Breast epithelium (tissue), 4 donors: ENCODE measurements around the gene GCC2. TPM values are rescaled to one million over a fixed set of nuclear protein-coding genes. Genes with fewer than 3 reads are reported as not detected.

Experiments used
- DNase-seq, 2 donors: peaks; one replicate each; pipeline ENCODE4 v3.0.0-alpha.2; 2019; ENCODE audit warnings: low spot score in 2 of 2
- H3K27ac ChIP-seq, 2 donors: fragments of 200-600 bp; sonication (generic) in 1 of 2; one replicate each; pipeline ENCODE4 v1.5.1; 2016 to 2019; ENCODE audit warnings: mild to moderate bottlenecking in 1 of 2
- H3K27me3 ChIP-seq, 2 donors: fragments of 200-600 bp; sonication (generic) in 1 of 2; one replicate each; pipeline versions ENCODE4 v1.5.1 to v1.6.0; 2017 to 2019; ENCODE audit warnings: control low read depth in 1 of 2, mild to moderate bottlenecking in 1 of 2
- H3K36me3 ChIP-seq: fragments of 200-600 bp; one replicate; pipeline ENCODE4 v1.5.1; 2019
- H3K4me1 ChIP-seq, 2 donors: fragments of 200-600 bp; sonication (generic); one replicate each; pipeline ENCODE4 v1.5.1; 2016 to 2019; ENCODE audit warnings: control low read depth in 1 of 2
- H3K4me3 ChIP-seq, 3 donors: fragments of 200-600 bp; sonication (generic); 1 replicate in 2 of 3; 2 replicates in 1 of 3; pipeline ENCODE4 v1.5.1; 2016 to 2019; ENCODE audit warnings: mild to moderate bottlenecking in 3 of 3, moderate library complexity in 2 of 3
- H3K9me3 ChIP-seq, 2 donors: fragments of 200-600 bp; sonication (generic) in 1 of 2; one replicate each; pipeline ENCODE4 v1.5.1; 2016 to 2019; ENCODE audit warnings: control low read depth in 1 of 2
- CTCF ChIP-seq, 3 donors: fragments of 450-650 bp; IDR thresholded peaks; one replicate each; pipeline ENCODE4 v1.5.1; 2016 to 2017; ENCODE audit warnings: antibody characterized with exemption in 3 of 3, mild to moderate bottlenecking in 3 of 3, moderate library complexity in 3 of 3
- POLR2A ChIP-seq: fragments of 450-650 bp; IDR thresholded peaks from one replicate; pipeline ENCODE4 v1.6.1; 2016; ENCODE audit warnings: antibody characterized with exemption, mild to moderate bottlenecking, moderate library complexity
- POLR2AphosphoS5 ChIP-seq, 3 donors: sonication (generic); formaldehyde crosslinking; IDR thresholded peaks; one replicate each; pipeline ENCODE4 v1.6.1; 2017; ENCODE audit warnings: antibody characterized with exemption in 3 of 3
- intact Hi-C: fragments of 100-400 bp; cut with DNase I; formaldehyde crosslinking; loops from one replicate; pipeline ENCODE4 v1.15.1; 2023; ENCODE audit warnings: low total_unique reads
- total RNA-seq, 3 donors: library from RNA; depleted of rRNA; stranded (reverse); fragments of >200 nt; gene quantifications; one replicate each; pipeline ENCODE4 v1.1.0, GENCODE V29; 2016

GCC2 gene, protein sequence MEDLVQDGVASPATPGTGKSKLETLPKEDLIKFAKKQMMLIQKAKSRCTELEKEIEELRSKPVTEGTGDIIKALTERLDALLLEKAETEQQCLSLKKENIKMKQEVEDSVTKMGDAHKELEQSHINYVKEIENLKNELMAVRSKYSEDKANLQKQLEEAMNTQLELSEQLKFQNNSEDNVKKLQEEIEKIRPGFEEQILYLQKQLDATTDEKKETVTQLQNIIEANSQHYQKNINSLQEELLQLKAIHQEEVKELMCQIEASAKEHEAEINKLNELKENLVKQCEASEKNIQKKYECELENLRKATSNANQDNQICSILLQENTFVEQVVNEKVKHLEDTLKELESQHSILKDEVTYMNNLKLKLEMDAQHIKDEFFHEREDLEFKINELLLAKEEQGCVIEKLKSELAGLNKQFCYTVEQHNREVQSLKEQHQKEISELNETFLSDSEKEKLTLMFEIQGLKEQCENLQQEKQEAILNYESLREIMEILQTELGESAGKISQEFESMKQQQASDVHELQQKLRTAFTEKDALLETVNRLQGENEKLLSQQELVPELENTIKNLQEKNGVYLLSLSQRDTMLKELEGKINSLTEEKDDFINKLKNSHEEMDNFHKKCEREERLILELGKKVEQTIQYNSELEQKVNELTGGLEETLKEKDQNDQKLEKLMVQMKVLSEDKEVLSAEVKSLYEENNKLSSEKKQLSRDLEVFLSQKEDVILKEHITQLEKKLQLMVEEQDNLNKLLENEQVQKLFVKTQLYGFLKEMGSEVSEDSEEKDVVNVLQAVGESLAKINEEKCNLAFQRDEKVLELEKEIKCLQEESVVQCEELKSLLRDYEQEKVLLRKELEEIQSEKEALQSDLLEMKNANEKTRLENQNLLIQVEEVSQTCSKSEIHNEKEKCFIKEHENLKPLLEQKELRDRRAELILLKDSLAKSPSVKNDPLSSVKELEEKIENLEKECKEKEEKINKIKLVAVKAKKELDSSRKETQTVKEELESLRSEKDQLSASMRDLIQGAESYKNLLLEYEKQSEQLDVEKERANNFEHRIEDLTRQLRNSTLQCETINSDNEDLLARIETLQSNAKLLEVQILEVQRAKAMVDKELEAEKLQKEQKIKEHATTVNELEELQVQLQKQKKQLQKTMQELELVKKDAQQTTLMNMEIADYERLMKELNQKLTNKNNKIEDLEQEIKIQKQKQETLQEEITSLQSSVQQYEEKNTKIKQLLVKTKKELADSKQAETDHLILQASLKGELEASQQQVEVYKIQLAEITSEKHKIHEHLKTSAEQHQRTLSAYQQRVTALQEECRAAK (N-terminal part only)
- 10 to 100 TPM; 26.4 to 97.6 (median 63.3) TPM for total RNA-seq

GRCh38 chr2:108448678-108449409 lies at the start of gene GCC2:
GCC2 (plus strand) TSS chr2:108449206; CDS start chr2:108449275, 69 bp downstream.
- no peaks in the 10 kb centered on the region for H3K36me3 ChIP-seq
- H3K4me1 ChIP-seq: peaks cover 0 to 3% of the 10 kb centered on the region in 2 donors
- DNase-seq: peak; percentile 93 to 96
- no peaks in the 10 kb centered on the region for H3K9me3 ChIP-seq
- intact Hi-C loops: loop anchor here (1.0 kb wide), 1 partner anchor 85 kb away; the partner anchor contains the start of gene LIMS1
- H3K4me3 ChIP-seq: peak within 1 kb of the TSS; percentile 74 to 93 (median 79)
- H3K27ac ChIP-seq: peak within 1 kb of the TSS; percentile 94 to 98
- TF ChIP-seq POLR2A (peak; percentile 93), CTCF (IDR thresholded peaks at IDR 0.05) (no peak), POLR2AphosphoS5 (IDR thresholded peaks at IDR 0.05) (peak; percentile 91 to 97 (median 95))
- no peaks in the 10 kb centered on the region for H3K27me3 ChIP-seq

DNA sequence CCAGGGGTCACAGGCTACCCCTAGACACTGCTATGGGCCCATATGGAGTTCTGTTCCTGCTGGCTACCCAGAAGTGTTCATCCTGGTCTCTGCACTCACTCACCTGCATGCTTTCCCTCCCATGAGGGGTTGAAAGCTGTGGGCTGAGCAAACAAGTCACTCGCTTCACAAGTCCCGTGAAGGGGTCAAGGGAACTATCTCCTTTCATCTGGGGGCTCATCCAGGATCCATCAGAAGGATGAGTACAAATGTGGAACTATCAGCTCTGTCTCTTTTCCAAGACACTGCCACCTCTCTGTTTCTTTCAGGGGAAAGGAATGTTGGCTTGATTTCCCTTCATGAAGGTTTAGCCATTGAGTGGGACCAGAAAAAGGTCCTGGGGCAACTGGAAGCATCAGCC lies 49.5 kb upstream of the GCC2 start:
- peaks cover 31 to 37% of the 10 kb centered on the region in 2 donors for H3K9me3 ChIP-seq
- H3K27ac ChIP-seq: no peak overlapping the region
- H3K4me3 ChIP-seq: no peak overlapping the region
- TF ChIP-seq CTCF (IDR thresholded peaks at IDR 0.05) (no peak), POLR2AphosphoS5 (IDR thresholded peaks at IDR 0.05) (no peak), POLR2A (no peak)
- H3K27me3 ChIP-seq: no peaks in the 10 kb centered on the region
- no peak for DNase-seq
- H3K4me1 ChIP-seq: no peaks in the 10 kb centered on the region
- intact Hi-C loops: no loop called here
- no peaks in the 10 kb centered on the region for H3K36me3 ChIP-seq

DNA sequence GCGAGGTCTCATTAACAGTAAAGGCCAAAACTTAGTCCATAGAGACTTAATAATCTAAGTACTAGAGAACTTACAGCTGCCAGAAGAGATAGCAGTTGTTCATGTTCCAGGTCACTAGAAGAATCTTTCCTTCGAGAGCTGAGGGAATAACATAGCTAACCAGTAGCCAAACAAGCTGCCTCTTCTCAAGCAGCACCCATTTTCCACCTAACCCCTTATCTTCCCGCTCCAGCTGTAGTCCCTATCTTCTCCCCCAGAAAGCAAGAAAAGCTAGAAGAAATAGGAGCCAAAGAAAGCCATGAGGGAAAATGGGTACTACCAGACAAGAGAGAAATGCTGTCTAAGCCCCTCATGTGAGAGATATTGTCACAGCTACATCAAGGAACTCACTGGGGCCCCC lies 47.2 kb upstream of the GCC2 start:
- H3K36me3 ChIP-seq: no peaks in the 10 kb centered on the region
- H3K27me3 ChIP-seq: no peaks in the 10 kb centered on the region
- no peak overlapping the region for H3K27ac ChIP-seq
- TF ChIP-seq POLR2A: no peak
- TF ChIP-seq POLR2AphosphoS5 (IDR thresholded peaks at IDR 0.05): no peak
- no peak for TF ChIP-seq CTCF (IDR thresholded peaks at IDR 0.05)
- intact Hi-C loops: no loop called here
- peaks cover 36 to 48% of the 10 kb centered on the region in 2 donors for H3K9me3 ChIP-seq
- no peak for DNase-seq
- H3K4me1 ChIP-seq: no peaks in the 10 kb centered on the region
- H3K4me3 ChIP-seq: no peak overlapping the region

DNA sequence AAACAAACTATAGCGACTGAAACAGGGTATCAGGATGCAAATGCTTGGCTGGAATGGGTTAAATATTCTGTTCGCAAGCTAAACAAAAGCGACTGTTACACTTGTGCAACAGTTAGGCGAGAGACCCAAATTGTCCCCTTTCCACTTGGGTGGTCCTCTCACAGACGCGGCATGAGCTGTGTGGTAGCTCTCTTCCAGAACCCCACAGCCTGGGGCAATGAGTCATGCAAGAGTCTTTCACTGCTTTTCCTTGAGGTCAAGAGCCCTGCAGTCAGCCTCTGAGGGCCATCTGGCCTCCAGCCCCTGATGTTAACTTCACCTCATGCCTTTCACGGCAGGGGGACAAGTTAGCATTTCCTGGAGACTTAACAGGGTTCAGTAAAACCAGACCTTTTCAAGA lies 45.5 kb upstream of the GCC2 start:
- Histone ChIP-seq H3K27me3 (no peaks in the 10 kb centered on the region), H3K4me1 (no peaks in the 10 kb centered on the region), H3K9me3 (peaks cover 34 to 37% of the 10 kb centered on the region in 2 donors), H3K4me3 (no peak overlapping the region), H3K36me3 (no peaks in the 10 kb centered on the region), H3K27ac (no peak overlapping the region)
- DNase-seq: no peak
- intact Hi-C loops: no loop called here
- TF ChIP-seq CTCF (IDR thresholded peaks at IDR 0.05) (no peak), POLR2A (no peak), POLR2AphosphoS5 (IDR thresholded peaks at IDR 0.05) (no peak)
